DMS153 treated with DMSO at 0.1 percent for 48 hours (cell line): ENCODE data around the gene ZNF593.

Experiments used
- DNase-seq: peaks from one replicate; lab custom pipeline; 2025; ENCODE audit not compliant: unreplicated experiment; lab: John Stamatoyannopoulos, UW

Gene ZNF593

GRCh38 chr1:26169669-26170471 is at the start of gene ZNF593:
Gene ZNF593 (plus strand): TSS chr1:26169908. CDS start chr1:26169984, 76 bp downstream.
- DNase-seq = peak; percentile 93

DNA sequence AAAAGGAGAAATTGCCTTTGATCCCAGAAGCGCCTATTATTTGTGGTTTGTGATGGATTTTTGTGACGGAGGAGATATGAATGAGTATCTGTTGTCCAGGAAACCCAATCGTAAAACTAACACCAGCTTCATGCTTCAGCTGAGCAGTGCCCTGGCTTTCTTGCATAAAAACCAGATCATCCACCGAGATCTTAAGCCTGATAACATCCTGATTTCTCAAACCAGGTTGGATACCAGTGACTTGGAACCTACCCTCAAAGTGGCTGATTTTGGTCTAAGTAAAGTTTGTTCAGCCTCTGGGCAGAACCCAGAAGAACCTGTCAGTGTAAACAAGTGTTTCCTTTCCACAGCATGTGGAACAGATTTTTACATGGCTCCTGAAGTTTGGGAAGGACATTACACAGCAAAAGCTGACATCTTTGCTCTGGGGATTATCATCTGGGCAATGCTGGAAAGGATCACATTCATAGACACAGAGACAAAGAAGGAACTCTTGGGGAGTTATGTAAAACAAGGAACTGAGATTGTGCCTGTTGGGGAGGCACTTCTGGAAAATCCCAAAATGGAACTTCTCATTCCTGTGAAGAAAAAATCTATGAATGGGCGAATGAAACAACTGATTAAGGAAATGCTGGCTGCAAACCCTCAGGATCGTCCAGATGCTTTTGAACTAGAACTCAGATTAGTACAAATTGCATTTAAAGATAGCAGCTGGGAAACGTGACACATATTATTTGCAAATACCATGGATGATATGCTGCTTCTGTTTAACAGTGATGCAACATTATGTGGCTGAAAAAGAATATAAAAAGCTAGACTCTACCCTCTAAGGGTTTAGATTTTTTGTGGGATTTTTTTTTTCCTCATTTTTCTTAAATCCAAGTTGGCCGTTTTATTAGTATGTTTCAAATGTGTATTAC is 47.6 kb upstream of the ZNF593 start:
- DNase-seq = no peak

DNA sequence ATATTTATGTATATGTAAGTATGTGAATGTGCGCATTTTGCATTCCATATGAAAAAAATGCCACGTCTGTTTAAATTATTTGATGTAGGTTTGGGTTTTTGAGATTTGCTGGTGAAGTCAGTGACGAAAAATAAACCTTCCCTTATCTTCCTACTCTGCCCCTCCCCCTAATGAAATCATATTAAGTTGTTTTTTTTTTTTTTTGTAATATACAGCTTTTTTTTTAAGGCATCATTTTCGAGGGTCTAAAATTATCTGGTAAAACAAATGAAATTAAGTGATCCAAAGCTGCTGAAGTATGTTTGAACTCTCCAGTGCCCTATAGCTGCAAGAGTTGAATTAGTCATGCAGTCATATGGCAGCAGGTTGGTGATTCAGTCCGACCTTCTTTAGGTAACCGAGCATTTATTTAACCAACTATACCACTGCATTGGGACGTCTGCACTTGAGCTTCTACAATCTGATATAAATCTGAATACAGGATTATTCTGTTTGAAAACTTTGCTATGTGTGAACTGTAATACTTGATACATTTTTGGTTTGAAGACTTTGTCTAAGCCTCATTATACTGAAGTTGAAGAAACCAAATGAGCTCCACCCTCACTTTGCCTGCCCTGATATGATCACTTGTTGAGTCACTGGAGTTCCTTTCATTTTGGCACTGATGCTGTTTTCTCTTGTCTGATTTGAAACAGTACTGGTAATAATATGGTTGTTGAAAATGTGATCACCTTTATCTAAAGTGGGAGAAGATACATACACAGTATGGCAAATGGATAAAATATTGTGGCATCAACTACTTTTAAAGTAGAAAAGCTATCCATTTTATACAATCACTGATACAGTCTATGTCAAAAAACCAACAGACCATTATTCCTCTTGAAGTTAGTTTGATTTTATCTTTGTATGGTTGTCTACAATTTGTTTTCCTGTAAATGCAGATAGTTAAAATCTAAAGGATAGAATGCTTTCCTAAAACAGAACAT is 46.4 kb upstream of the ZNF593 start:
- DNase-seq = no peak

GRCh38 chr1:26124418-26125331 is 45.0 kb upstream of the ZNF593 start:
- no peak for DNase-seq

GRCh38 chr1:26125382-26125781 is 44.3 kb upstream of the ZNF593 start:
- DNase-seq = no peak

DNA sequence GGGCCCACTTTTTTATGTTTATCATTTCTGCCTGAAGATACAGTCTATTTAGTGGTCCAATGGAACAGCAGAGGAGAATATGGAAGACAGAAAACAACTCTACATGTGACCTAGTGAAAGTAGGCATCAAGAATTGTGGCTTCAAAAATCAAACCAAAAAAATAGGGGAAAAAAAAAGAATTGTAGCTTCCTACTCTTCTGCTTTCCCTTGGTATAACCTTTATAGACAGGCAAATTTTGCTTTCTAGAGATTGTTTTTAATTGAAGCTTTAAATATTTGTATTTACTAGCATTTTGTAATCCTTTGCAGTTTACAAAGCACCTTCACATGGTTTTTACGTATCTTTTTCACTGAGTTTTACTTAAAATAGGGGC is 43.8 kb upstream of the ZNF593 start:
- DNase-seq = no peak

GRCh38 chr1:26126321-26127084 is 43.2 kb upstream of the ZNF593 start:
- peak; percentile 79 for DNase-seq

- DNase-seq = peak; percentile 25
Measured at GRCh38 chr1:26127235-26128163, 42.2 kb upstream of the ZNF593 start.

DNA sequence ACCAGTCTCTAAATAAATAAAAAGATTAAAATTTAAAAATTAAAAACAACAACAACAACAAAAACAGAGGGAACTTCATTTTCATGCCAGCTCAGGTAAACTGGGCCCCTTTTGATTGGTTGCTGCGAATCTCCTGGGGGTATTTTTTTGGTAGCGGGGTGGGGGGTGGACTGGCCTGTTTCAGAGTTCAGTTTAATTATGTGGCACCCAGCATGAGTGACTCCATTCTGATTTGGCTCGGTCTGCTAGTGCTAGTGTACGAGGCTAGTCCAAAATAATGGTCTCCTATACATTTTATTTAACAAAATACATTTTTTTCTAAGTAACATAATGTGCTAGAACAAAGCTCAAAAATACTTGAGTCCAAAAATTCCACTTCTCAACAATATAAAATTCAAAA is 39.9 kb upstream of the ZNF593 start:
- DNase-seq = no peak

GRCh38 chr1:26130695-26131094 is 39.0 kb upstream of the ZNF593 start:
- DNase-seq = no peak

DNA sequence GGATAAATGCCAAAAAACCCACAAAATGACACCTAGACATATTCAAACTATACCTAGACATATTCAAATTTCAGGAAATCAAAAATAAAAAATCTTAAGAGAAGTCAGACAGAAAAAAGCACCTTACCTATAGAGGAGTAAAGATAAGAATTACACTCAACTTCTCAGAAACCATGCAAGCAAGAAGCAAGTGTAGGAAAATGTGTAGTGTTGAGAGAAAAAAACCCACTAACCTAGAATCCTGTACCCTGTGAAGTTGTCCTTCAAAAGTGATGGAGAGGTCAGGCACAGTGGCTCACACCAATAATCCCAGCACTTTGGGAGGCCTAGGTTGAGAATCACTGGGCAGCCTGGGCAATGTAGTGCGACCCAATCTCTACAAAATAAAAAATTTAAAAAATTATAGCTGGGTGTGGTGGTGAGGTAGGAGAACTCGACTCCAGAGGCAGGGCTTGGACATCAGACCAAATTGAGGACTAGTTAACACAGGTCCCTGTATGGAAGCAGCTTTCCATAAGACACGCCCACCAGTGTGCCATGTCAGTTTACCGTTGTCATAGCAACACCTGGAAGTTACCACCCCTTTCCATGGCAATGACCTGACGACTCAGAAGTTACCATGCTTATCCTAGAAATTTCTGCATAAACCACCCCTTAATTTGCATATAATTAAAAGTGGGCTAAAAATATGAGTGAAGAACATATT is 37.4 kb upstream of the ZNF593 start:
- DNase-seq = no peak

DNA sequence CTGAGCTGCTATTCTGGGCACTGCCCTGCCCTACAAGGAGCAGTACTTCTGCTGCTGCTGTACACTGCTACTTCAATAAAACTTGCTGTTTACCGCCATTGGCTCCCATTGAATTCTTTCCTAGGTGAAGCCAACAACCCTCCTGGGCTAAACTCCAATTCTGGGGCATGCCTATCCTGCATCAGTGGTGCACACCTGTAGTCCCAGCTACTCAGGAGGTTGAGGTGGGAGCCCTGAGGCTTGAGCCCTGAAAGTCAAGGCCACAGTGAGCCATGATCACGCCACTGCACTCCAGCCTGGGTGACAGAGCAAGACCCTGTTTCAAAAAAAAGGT is 36.9 kb upstream of the ZNF593 start:
- no peak for DNase-seq

DNA sequence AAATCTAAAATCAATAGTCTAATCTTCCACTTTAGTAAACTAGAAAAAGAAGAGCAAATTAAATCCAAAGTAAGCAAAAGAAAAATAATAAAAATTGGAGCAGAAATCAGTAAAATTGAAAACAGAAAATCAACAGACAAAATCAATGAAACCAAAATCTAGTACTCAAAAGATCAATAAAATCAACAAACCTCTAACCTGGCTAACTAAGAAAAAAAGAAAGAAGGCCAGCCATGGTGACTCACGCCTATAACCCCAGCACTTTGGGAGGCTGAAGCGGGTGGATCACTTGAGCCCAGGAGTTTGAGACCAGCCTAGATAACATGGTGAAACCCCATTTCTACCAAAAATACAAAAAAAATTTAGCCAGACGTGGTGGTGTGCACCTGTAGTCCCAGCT is 35.2 kb upstream of the ZNF593 start:
- DNase-seq = no peak

DNA sequence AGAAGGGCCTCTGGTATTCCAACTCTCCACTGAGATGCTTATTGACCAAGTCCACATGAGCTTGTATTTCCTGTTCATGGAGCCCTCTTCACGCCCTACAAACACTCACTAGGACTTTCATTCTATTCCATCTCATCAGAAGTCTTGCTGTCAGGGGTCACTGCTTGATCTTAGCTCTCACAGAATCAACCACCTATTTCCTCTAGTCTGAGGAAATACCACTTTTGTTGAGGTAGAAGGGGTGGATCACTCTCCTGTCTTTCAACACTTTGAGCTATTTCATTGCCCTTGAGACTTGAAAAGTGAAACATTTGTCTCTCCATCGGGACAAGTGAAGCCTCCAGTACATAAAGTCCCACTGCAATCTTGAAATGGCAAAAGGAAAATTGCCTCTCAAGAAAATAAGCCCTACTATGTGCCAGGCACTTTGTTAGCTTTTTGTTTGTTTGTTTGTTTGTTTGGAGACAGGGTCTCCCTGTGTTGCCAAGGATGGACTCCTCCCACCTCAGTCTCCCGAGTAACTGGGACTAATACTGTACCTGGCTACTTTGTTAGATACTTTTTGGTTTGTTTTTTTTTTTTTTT is 30.6 kb upstream of the ZNF593 start:
- no peak for DNase-seq

- no peak for DNase-seq
Measured at GRCh38 chr1:26142159-26142558, 27.5 kb upstream of the ZNF593 start.

- DNase-seq = peak; percentile 94
Measured at GRCh38 chr1:26145041-26145959, 24.4 kb upstream of the ZNF593 start.
